Measurements from ENCODE around the gene LMNTD2. TPM values are rescaled to one million over a fixed set of nuclear protein-coding genes. Genes with fewer than 3 reads are reported as not detected.

Gene LMNTD2
- total and polyA plus RNA-seq, 2 of the 13 experiments (the other 11 are each of a cell fraction or from before 2014, with no cell fraction given): 1.1 to 3.1 TPM

DNA sequence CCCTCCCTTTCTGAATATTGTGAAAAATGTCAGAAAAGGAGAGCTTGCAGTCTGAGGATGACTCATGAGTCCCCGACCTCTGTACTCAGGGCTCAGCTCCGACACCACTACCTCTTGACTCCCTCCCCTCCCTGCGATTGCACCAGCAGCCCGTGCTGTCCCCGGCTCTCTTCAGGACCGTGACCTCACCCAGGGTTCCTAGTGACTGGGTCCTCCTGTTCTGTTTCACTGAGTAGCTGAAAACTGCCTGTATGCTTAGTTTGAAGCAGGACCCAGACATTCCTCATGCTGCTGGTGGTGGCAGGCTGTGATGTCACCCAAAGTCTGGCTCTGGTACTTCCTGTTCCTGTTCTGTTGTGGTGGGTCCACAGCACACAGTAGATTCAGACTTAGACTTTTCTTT, 27.4 kb upstream of the LMNTD2 start (continued):
- TF ChIP-seq, protein P1, sequence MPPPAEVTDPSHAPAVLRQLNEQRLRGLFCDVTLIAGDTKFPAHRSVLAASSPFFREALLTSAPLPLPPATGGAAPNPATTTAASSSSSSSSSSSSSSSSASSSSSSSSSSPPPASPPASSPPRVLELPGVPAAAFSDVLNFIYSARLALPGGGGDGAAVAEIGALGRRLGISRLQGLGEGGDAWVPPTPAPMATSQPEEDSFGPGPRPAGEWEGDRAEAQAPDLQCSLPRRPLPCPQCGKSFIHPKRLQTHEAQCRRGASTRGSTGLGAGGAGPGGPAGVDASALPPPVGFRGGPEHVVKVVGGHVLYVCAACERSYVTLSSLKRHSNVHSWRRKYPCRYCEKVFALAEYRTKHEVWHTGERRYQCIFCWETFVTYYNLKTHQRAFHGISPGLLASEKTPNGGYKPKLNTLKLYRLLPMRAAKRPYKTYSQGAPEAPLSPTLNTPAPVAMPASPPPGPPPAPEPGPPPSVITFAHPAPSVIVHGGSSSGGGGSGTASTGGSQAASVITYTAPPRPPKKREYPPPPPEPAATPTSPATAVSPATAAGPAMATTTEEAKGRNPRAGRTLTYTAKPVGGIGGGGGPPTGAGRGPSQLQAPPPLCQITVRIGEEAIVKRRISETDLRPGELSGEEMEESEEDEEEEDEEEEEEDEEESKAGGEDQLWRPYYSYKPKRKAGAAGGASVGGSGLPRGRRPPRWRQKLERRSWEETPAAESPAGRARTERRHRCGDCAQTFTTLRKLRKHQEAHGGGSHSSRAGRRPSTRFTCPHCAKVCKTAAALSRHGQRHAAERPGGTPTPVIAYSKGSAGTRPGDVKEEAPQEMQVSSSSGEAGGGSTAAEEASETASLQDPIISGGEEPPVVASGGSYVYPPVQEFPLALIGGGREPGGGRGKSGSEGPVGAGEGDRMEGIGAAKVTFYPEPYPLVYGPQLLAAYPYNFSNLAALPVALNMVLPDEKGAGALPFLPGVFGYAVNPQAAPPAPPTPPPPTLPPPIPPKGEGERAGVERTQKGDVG (CRISPR knock-in tag; IDR thresholded peaks at IDR 0.05; ENCODE audit: borderline replicate concordance): no peak
- TF ChIP-seq SP2 (CRISPR knock-in tag; IDR thresholded peaks at IDR 0.05) (no peak), MAZ (IDR thresholded peaks at IDR 0.05; ENCODE audit: borderline replicate concordance, low read depth, low read length) (peak; percentile 85), MAZ (CRISPR knock-in tag; IDR thresholded peaks at IDR 0.05; ENCODE audit: low read depth) (peak; percentile 88), ZNF335 (CRISPR knock-in tag; IDR thresholded peaks at IDR 0.05) (peak; percentile 76; the same call in 1 of the 2 replicates), CBFB (CRISPR knock-in tag; IDR thresholded peaks at IDR 0.05) (peak; percentile 38; the same call in 1 of the 2 replicates), ZNF564 (CRISPR knock-in tag; IDR thresholded peaks at IDR 0.05) (no peak; the same call in 1 of the 2 replicates), SMAD3 (CRISPR knock-in tag; IDR thresholded peaks at IDR 0.05) (peak; percentile 79), ZNF747 (CRISPR knock-in tag; IDR thresholded peaks at IDR 0.05; ENCODE audit: borderline replicate concordance) (no peak), ZNF629 (CRISPR knock-in tag; conservative IDR thresholded peaks at IDR 0.05) (no peak; the same call in 1 of the 2 replicates), ZNF589 (CRISPR knock-in tag; conservative IDR thresholded peaks at IDR 0.05) (no peak), ZNF607 (CRISPR knock-in tag; IDR thresholded peaks at IDR 0.05; ENCODE audit: borderline replicate concordance) (0 out of 2 replicates have a peak, but pooled peaks have one; percentile 26), HNF4A (CRISPR knock-in tag; IDR thresholded peaks at IDR 0.05) (peak; percentile 94)
- TF ChIP-seq, protein P2, sequence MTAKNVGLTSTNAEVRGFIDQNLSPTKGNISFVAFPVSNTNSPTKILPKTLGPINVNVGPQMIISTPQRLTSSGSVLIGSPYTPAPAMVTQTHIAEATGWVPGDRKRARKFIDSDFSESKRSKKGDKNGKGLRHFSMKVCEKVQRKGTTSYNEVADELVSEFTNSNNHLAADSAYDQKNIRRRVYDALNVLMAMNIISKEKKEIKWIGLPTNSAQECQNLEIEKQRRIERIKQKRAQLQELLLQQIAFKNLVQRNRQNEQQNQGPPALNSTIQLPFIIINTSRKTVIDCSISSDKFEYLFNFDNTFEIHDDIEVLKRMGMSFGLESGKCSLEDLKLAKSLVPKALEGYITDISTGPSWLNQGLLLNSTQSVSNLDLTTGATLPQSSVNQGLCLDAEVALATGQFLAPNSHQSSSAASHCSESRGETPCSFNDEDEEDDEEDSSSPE (CRISPR knock-in tag; IDR thresholded peaks at IDR 0.05): 0 out of 2 replicates have a peak, but pooled peaks have one; percentile 12
- TF ChIP-seq, protein P3, sequence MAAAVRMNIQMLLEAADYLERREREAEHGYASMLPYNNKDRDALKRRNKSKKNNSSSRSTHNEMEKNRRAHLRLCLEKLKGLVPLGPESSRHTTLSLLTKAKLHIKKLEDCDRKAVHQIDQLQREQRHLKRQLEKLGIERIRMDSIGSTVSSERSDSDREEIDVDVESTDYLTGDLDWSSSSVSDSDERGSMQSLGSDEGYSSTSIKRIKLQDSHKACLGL (CRISPR knock-in tag; IDR thresholded peaks at IDR 0.05): no peak
- TF ChIP-seq, protein P4, sequence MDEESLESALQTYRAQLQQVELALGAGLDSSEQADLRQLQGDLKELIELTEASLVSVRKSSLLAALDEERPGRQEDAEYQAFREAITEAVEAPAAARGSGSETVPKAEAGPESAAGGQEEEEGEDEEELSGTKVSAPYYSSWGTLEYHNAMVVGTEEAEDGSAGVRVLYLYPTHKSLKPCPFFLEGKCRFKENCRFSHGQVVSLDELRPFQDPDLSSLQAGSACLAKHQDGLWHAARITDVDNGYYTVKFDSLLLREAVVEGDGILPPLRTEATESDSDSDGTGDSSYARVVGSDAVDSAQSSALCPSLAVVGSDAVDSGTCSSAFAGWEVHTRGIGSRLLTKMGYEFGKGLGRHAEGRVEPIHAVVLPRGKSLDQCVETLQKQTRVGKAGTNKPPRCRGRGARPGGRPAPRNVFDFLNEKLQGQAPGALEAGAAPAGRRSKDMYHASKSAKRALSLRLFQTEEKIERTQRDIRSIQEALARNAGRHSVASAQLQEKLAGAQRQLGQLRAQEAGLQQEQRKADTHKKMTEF (CRISPR knock-in tag; IDR thresholded peaks at IDR 0.05): peak; percentile 85
- TF ChIP-seq, protein P5, sequence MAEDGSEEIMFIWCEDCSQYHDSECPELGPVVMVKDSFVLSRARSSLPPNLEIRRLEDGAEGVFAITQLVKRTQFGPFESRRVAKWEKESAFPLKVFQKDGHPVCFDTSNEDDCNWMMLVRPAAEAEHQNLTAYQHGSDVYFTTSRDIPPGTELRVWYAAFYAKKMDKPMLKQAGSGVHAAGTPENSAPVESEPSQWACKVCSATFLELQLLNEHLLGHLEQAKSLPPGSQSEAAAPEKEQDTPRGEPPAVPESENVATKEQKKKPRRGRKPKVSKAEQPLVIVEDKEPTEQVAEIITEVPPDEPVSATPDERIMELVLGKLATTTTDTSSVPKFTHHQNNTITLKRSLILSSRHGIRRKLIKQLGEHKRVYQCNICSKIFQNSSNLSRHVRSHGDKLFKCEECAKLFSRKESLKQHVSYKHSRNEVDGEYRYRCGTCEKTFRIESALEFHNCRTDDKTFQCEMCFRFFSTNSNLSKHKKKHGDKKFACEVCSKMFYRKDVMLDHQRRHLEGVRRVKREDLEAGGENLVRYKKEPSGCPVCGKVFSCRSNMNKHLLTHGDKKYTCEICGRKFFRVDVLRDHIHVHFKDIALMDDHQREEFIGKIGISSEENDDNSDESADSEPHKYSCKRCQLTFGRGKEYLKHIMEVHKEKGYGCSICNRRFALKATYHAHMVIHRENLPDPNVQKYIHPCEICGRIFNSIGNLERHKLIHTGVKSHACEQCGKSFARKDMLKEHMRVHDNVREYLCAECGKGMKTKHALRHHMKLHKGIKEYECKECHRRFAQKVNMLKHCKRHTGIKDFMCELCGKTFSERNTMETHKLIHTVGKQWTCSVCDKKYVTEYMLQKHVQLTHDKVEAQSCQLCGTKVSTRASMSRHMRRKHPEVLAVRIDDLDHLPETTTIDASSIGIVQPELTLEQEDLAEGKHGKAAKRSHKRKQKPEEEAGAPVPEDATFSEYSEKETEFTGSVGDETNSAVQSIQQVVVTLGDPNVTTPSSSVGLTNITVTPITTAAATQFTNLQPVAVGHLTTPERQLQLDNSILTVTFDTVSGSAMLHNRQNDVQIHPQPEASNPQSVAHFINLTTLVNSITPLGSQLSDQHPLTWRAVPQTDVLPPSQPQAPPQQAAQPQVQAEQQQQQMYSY (CRISPR knock-in tag; IDR thresholded peaks at IDR 0.05): no peak
- TF ChIP-seq, protein P6, sequence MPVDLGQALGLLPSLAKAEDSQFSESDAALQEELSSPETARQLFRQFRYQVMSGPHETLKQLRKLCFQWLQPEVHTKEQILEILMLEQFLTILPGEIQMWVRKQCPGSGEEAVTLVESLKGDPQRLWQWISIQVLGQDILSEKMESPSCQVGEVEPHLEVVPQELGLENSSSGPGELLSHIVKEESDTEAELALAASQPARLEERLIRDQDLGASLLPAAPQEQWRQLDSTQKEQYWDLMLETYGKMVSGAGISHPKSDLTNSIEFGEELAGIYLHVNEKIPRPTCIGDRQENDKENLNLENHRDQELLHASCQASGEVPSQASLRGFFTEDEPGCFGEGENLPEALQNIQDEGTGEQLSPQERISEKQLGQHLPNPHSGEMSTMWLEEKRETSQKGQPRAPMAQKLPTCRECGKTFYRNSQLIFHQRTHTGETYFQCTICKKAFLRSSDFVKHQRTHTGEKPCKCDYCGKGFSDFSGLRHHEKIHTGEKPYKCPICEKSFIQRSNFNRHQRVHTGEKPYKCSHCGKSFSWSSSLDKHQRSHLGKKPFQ (CRISPR knock-in tag; IDR thresholded peaks at IDR 0.05; ENCODE audit: insufficient replicate concordance): no peak

All from HepG2 (cell line).